Kidney epithelial cell (primary cell): Measurements from ENCODE around the gene ZNF146. TPM values are rescaled to one million over a fixed set of nuclear protein-coding genes. Genes with fewer than 3 reads are reported as not detected.
"Not testable (repeated sequence)": the region's sequence is repeated elsewhere in the genome, so short reads cannot be mapped to it uniquely, and the experiment has no call there.

Experiments used
- DNase-seq: peaks from one replicate; pipeline ENCODE4 v3.0.0-alpha.2; 2010; ENCODE audit warnings: low read depth
- H3K27me3 ChIP-seq: 2 replicates; pipeline ENCODE4 v1.6.0; 2011; ENCODE audit warnings: low read length; ENCODE audit not compliant: control insufficient read depth, insufficient read depth
- H3K36me3 ChIP-seq: 2 replicates; pipeline ENCODE4 v1.5.1; 2011; ENCODE audit warnings: low read length; ENCODE audit not compliant: control insufficient read depth, insufficient read depth
- H3K4me3 ChIP-seq: 2 replicates; pipeline ENCODE4 v1.5.1; 2011; ENCODE audit warnings: low read depth, mild to moderate bottlenecking, control low read depth, low read length
- CTCF ChIP-seq: IDR thresholded peaks from 2 replicates; pipeline ENCODE4 v1.5.1; 2011; ENCODE audit warnings: mild to moderate bottlenecking, moderate library complexity, low read length, control low read depth, inconsistent platforms; ENCODE audit not compliant: insufficient read depth, poor library complexity, severe bottlenecking
- total RNA-seq: library from RNA; depleted of rRNA; stranded (reverse); fragments of >200 nt; gene quantifications from 2 replicates; pipeline ENCODE4 v1.2.3, GENCODE V29; 2015

Gene ZNF146
- total RNA-seq = 123 and 155 TPM in 2 replicates

GRCh38 chr19:36214386-36215275, at the start of gene ZNF146, which contains the start of gene ZNF565:
Gene ZNF146, plus strand, starts transcription at chr19:36215106. Its CDS starts 21,335 bp downstream, at chr19:36236441.
Gene ZNF565, minus strand, starts transcription at chr19:36214665. Its CDS starts 12,680 bp downstream, at chr19:36201985.
- DNase-seq = peak; percentile 92
- no peaks in the 10 kb centered on the region for H3K27me3 ChIP-seq
- H3K36me3 ChIP-seq = no peaks in the 10 kb centered on the region
- peak within 1 kb of the TSS; percentile 94 for H3K4me3 ChIP-seq
- no peak for TF ChIP-seq CTCF

- Histone ChIP-seq H3K36me3 (no peaks in the 10 kb centered on the region), H3K4me3 (no peak overlapping the region), H3K27me3 (no peaks in the 10 kb centered on the region)
- no peak for TF ChIP-seq CTCF
- DNase-seq = no peak
These were observed 45.7 kb upstream of the ZNF146 start for GRCh38 chr19:36169084-36169760.

- TF ChIP-seq CTCF = no peak
- Histone ChIP-seq H3K27me3 (no peaks in the 10 kb centered on the region), H3K4me3 (no peak overlapping the region)
These were observed 42.1 kb upstream of the ZNF146 start for GRCh38 chr19:36172852-36173251.

GRCh38 chr19:36173846-36174245, 41.1 kb upstream of the ZNF146 start:
- H3K4me3 ChIP-seq, H3K36me3 ChIP-seq, DNase-seq, H3K27me3 ChIP-seq: not testable (repeated sequence)

More at GRCh38 chr19:36172852-36173251, 42.1 kb upstream of the ZNF146 start:
- no peak for DNase-seq
- no peaks in the 10 kb centered on the region for H3K36me3 ChIP-seq

- H3K36me3 ChIP-seq, H3K4me3 ChIP-seq, DNase-seq, H3K27me3 ChIP-seq: not testable (repeated sequence)
These were observed 35.8 kb upstream of the ZNF146 start for GRCh38 chr19:36179077-36179476.

- no peaks in the 10 kb centered on the region for H3K36me3 ChIP-seq
- no peak for DNase-seq
- H3K27me3 ChIP-seq = no peaks in the 10 kb centered on the region
- TF ChIP-seq CTCF = no peak
- no peak overlapping the region for H3K4me3 ChIP-seq
These were observed 32.2 kb upstream of the ZNF146 start for GRCh38 chr19:36182612-36183244.
